ENCODE data around the gene NTS. TPM values are rescaled to one million over a fixed set of nuclear protein-coding genes. Genes with fewer than 3 reads are reported as not detected.

Gene NTS
- polyA plus RNA-seq, 4 donors: 0.81 to 180 (median 6.5) TPM

- no peaks in the 10 kb centered on the region for H3K27me3 ChIP-seq (ENCODE audit: control insufficient read depth in 3 of 3, insufficient read depth in 3 of 3, low read length in 3 of 3)
- DNase-seq (no peak), FAIRE-seq (no peak)
- peaks cover 0 to 9% (median 0%) of the 10 kb centered on the region in 3 donors for H3K4me1 ChIP-seq (ENCODE audit: control insufficient read depth in 3 of 3, insufficient read depth in 2 of 3, low read depth in 1 of 3, low read length in 2 of 3)
- peak overlapping the region; percentile 59 to 81 (median 65) for H3K27ac ChIP-seq (ENCODE audit: low read depth in 1 of 3, low read length in 2 of 3)
- H3K36me3 ChIP-seq (ENCODE audit: control insufficient read depth in 3 of 3, insufficient read depth in 2 of 3, low read depth in 1 of 3, low read length in 3 of 3): no peaks in the 10 kb centered on the region
- 11 to 21% (median 19%) methylated on average over 4 of the region's 4 CpGs for WGBS, 3 donors
- no peaks in the 10 kb centered on the region for H3K9me3 ChIP-seq (ENCODE audit: control insufficient read depth in 2 of 2, insufficient read depth in 1 of 2, low read depth in 1 of 2, low read length in 1 of 2)
- peak overlapping the region in 2 of 3 donors; percentile 45 to 48 for H3K4me3 ChIP-seq (ENCODE audit: low read depth in 1 of 3, low read length in 3 of 3)
Observed at GRCh38 chr12:85835426-85836196, 38.5 kb upstream of the NTS start.

DNA sequence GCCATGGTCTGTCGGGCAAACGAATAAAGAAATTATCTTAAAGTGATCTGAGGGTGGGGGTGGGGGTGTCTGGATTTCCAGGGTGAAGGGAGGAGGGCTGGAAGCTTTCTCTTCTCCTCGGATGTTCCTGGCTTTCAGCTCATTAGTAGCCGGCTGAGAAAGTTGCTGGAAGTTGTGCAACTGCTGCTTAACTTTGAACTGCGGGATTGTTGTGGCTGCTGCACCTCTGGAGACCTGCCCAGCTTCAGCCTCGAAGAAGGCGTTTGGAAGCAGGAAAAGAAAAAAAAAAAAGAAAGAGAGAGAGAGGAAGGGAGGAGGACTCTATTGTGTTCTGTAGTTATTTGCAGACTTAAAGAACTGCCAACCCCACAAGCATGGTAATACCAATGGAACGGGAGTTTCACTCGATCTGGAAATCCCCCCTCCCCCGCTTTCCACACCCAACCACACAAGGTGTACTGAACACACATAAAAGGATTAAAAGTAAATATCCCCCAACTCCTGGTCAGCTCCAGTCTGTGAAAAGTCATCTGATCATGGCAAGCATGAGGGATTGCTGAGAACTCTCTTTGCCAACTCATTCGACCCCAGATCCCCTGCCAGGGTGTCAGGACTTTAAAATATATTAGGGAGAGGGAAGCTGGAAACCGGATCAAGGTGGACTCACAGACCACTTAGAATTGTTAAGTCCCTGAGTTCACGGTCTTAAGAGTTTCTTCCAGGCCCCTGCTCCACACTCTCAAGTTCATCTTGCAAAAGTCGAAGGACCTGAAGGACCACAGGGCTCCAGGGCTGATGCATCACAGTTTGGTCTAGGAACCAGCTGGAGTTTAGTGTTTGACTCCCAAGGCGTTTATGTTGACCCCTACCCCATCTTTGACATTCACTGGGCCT is 37.7 kb upstream of the NTS start, which contains the start of gene RASSF9:
Gene RASSF9 (minus strand): TSS at position 213 of the 894 bp plus-strand sequence. CDS start 208 bp downstream, at position 5.
- H3K27me3 ChIP-seq (ENCODE audit: control insufficient read depth in 3 of 3, insufficient read depth in 3 of 3, low read length in 3 of 3): no peaks in the 10 kb centered on the region
- H3K4me1 ChIP-seq (ENCODE audit: control insufficient read depth in 3 of 3, insufficient read depth in 2 of 3, low read depth in 1 of 3, low read length in 2 of 3): peaks cover 0 to 9% (median 0%) of the 10 kb centered on the region in 3 donors
- H3K4me3 ChIP-seq (ENCODE audit: low read depth in 1 of 3, low read length in 3 of 3): peak within 1 kb of the TSS in 2 of 3 donors; percentile 45 to 48
- H3K27ac ChIP-seq (ENCODE audit: low read depth in 1 of 3, low read length in 2 of 3): peak within 1 kb of the TSS; percentile 59 to 81 (median 65)
- FAIRE-seq (no peak), DNase-seq (peak; percentile 91 to 92)
- H3K9me3 ChIP-seq (ENCODE audit: control insufficient read depth in 2 of 2, insufficient read depth in 1 of 2, low read depth in 1 of 2, low read length in 1 of 2): no peaks in the 10 kb centered on the region
- WGBS, 3 donors: 18 to 24% (median 22%) methylated on average over 15 of the region's 15 CpGs
- no peaks in the 10 kb centered on the region for H3K36me3 ChIP-seq (ENCODE audit: control insufficient read depth in 3 of 3, insufficient read depth in 2 of 3, low read depth in 1 of 3, low read length in 3 of 3)

- H3K4me3 ChIP-seq (ENCODE audit: low read depth in 1 of 3, low read length in 3 of 3): no peak overlapping the region
- DNase-seq: peak in 1 of 2 donors; percentile 77
- peaks cover 0 to 23% (median 1%) of the 10 kb centered on the region in 3 donors for H3K4me1 ChIP-seq (ENCODE audit: control insufficient read depth in 3 of 3, insufficient read depth in 2 of 3, low read depth in 1 of 3, low read length in 2 of 3)
- peaks cover 0 to 3% (median 0%) of the 10 kb centered on the region in 3 donors for H3K36me3 ChIP-seq (ENCODE audit: control insufficient read depth in 3 of 3, insufficient read depth in 2 of 3, low read depth in 1 of 3, low read length in 3 of 3)
- no peaks in the 10 kb centered on the region for H3K9me3 ChIP-seq (ENCODE audit: control insufficient read depth in 2 of 2, insufficient read depth in 1 of 2, low read depth in 1 of 2, low read length in 1 of 2)
- H3K27me3 ChIP-seq (ENCODE audit: control insufficient read depth in 3 of 3, insufficient read depth in 3 of 3, low read length in 3 of 3): no peaks in the 10 kb centered on the region
- FAIRE-seq: no peak
- WGBS, 3 donors: 71 to 81% (median 76%) methylated on average over 16 to 17 of the region's 17 CpGs
- peak overlapping the region in 1 of 3 donors; percentile 74 for H3K27ac ChIP-seq (ENCODE audit: low read depth in 1 of 3, low read length in 2 of 3)
Observed at GRCh38 chr12:85843606-85844310, 30.3 kb upstream of the NTS start.

DNA sequence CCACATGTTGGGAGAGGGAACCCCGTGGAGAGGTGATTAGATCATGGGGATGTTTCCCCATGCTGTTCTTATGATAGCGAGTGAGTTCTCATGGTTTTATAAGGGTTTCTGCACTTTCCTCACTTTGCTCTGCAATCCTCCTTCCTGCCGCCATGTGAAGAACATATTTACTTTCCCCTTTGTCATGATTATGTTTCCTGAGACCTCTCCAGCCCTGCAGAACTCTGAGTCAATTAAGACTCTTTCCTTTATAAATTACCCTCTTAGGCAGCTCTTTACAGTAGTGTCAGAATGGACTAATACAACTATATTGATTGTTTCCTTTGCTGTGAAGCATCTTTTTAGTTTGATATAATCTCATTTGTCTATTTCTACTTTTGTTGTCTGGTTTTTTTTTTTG is 24.8 kb upstream of the NTS start:
- Histone ChIP-seq H3K9me3 (ENCODE audit: control insufficient read depth in 2 of 2, insufficient read depth in 1 of 2, low read depth in 1 of 2, low read length in 1 of 2) (no peaks in the 10 kb centered on the region), H3K4me3 (ENCODE audit: low read depth in 1 of 3, low read length in 3 of 3) (no peak overlapping the region), H3K4me1 (ENCODE audit: control insufficient read depth in 3 of 3, insufficient read depth in 2 of 3, low read depth in 1 of 3, low read length in 2 of 3) (peaks cover 0 to 7% (median 0%) of the 10 kb centered on the region in 3 donors), H3K27ac (ENCODE audit: low read depth in 1 of 3, low read length in 2 of 3) (no peak overlapping the region), H3K36me3 (ENCODE audit: control insufficient read depth in 3 of 3, insufficient read depth in 2 of 3, low read depth in 1 of 3, low read length in 3 of 3) (no peaks in the 10 kb centered on the region), H3K27me3 (ENCODE audit: control insufficient read depth in 3 of 3, insufficient read depth in 3 of 3, low read length in 3 of 3) (no peaks in the 10 kb centered on the region)
- FAIRE-seq (no peak), DNase-seq (no peak)
- WGBS, 3 donors: 50 to 82% (median 63%) methylated on average over 3 of the region's 3 CpGs

- no peaks in the 10 kb centered on the region for H3K27me3 ChIP-seq (ENCODE audit: control insufficient read depth in 3 of 3, insufficient read depth in 3 of 3, low read length in 3 of 3)
- WGBS, 3 donors: 77 to 84% (median 81%) methylated on average over 6 of the region's 6 CpGs
- no peak overlapping the region for H3K4me3 ChIP-seq (ENCODE audit: low read depth in 1 of 3, low read length in 3 of 3)
- DNase-seq (no peak), FAIRE-seq (no peak)
- no peaks in the 10 kb centered on the region for H3K36me3 ChIP-seq (ENCODE audit: control insufficient read depth in 3 of 3, insufficient read depth in 2 of 3, low read depth in 1 of 3, low read length in 3 of 3)
- H3K9me3 ChIP-seq (ENCODE audit: control insufficient read depth in 2 of 2, insufficient read depth in 1 of 2, low read depth in 1 of 2, low read length in 1 of 2): peaks cover 0 to 7% of the 10 kb centered on the region in 2 donors
- H3K4me1 ChIP-seq (ENCODE audit: control insufficient read depth in 3 of 3, insufficient read depth in 2 of 3, low read depth in 1 of 3, low read length in 2 of 3): no peaks in the 10 kb centered on the region
- no peak overlapping the region for H3K27ac ChIP-seq (ENCODE audit: low read depth in 1 of 3, low read length in 2 of 3)
Observed at GRCh38 chr12:85855305-85855704, 18.8 kb upstream of the NTS start.

- no peaks in the 10 kb centered on the region for H3K4me1 ChIP-seq (ENCODE audit: control insufficient read depth in 3 of 3, insufficient read depth in 2 of 3, low read depth in 1 of 3, low read length in 2 of 3)
- DNase-seq (no peak), FAIRE-seq (no peak)
- no peaks in the 10 kb centered on the region for H3K27me3 ChIP-seq (ENCODE audit: control insufficient read depth in 3 of 3, insufficient read depth in 3 of 3, low read length in 3 of 3)
- H3K27ac ChIP-seq (ENCODE audit: low read depth in 1 of 3, low read length in 2 of 3): no peak overlapping the region
- H3K9me3 ChIP-seq (ENCODE audit: control insufficient read depth in 2 of 2, insufficient read depth in 1 of 2, low read depth in 1 of 2, low read length in 1 of 2): peaks cover 0 to 7% of the 10 kb centered on the region in 2 donors
- H3K4me3 ChIP-seq (ENCODE audit: low read depth in 1 of 3, low read length in 3 of 3): no peak overlapping the region
- H3K36me3 ChIP-seq (ENCODE audit: control insufficient read depth in 3 of 3, insufficient read depth in 2 of 3, low read depth in 1 of 3, low read length in 3 of 3): no peaks in the 10 kb centered on the region
- 73 to 78% (median 77%) methylated on average over 3 of the region's 3 CpGs for WGBS, 3 donors
Observed at GRCh38 chr12:85856966-85857365, 17.1 kb upstream of the NTS start.

DNA sequence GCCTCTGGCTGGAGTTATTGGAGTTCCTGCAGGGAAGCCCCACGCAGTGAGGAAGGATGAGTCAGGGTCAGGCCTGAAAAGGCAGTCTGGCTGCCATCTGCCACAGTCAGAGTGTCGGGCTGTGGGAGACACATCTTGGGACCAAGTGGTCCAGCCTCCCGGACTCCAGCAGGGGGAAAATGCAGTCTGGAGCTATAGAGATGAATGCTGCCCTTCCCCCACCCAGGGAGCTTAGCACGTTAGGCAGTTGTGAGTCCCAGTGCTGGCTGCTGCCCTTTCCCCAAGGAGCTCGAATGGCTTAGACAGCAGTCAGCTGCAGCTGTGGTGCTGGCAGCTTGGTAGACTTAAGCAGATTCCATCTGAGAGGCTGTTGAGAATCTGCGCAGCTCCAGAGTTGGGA is 8.2 kb upstream of the NTS start:
- FAIRE-seq: no peak
- 76 to 88% (median 84%) methylated on average over 6 of the region's 6 CpGs for WGBS, 3 donors

More for the DNA sequence above, 8.2 kb upstream of the NTS start:
- no peaks in the 10 kb centered on the region for H3K9me3 ChIP-seq (ENCODE audit: control insufficient read depth in 2 of 2, insufficient read depth in 1 of 2, low read depth in 1 of 2, low read length in 1 of 2)
- no peak overlapping the region for H3K4me3 ChIP-seq (ENCODE audit: low read depth in 1 of 3, low read length in 3 of 3)
- no peaks in the 10 kb centered on the region for H3K4me1 ChIP-seq (ENCODE audit: control insufficient read depth in 3 of 3, insufficient read depth in 2 of 3, low read depth in 1 of 3, low read length in 2 of 3)
- DNase-seq: no peak
- no peaks in the 10 kb centered on the region for H3K27me3 ChIP-seq (ENCODE audit: control insufficient read depth in 3 of 3, insufficient read depth in 3 of 3, low read length in 3 of 3)
- H3K36me3 ChIP-seq (ENCODE audit: control insufficient read depth in 3 of 3, insufficient read depth in 2 of 3, low read depth in 1 of 3, low read length in 3 of 3): no peaks in the 10 kb centered on the region
- no peak overlapping the region for H3K27ac ChIP-seq (ENCODE audit: low read depth in 1 of 3, low read length in 2 of 3)

Data from small intestine (tissue), 7 donors.